DMS153 (cell line): Measurements from ENCODE around the gene ZNF628.

Experiments
- DNase-seq: peaks from one replicate; lab custom pipeline; 2025; lab: John Stamatoyannopoulos, UW

The ZNF628 gene

GRCh38 chr19:55451163-55451964 lies 25.1 kb upstream of the ZNF628 start:
- DNase-seq, result no peak

- DNase-seq, result no peak
Observed at GRCh38 chr19:55451965-55452748, 24.3 kb upstream of the ZNF628 start.

DNA sequence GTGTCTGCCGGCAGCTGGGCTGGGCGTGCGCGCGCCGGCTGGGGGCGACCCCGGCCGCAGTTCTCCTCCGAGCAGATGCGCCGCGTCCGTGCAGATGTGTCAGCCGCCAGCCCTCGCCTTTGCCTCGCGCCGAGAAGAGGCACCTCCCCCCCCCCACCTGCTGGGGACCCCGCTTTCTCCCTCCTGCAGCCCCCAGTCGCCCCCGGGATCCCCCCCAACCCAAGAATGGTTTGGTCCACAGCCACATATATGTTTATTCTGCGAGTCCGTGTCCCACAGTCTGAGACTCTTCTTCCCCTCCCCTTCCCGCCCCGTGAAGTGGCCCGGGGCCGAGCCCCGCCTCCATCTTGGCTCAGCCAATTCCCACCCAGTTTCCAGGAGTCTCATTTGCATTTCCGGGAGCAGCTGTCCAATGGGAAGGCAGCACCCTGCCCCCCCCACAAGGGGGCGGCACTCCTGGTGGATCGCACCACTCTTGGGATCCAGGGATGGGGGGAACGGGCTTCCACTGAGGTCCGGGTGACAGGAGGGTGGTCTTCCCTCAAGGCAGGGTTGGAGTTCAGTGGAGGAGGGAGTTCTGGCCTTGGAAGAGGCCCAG lies 23.6 kb upstream of the ZNF628 start:
- peak; percentile 81 for DNase-seq

DNA sequence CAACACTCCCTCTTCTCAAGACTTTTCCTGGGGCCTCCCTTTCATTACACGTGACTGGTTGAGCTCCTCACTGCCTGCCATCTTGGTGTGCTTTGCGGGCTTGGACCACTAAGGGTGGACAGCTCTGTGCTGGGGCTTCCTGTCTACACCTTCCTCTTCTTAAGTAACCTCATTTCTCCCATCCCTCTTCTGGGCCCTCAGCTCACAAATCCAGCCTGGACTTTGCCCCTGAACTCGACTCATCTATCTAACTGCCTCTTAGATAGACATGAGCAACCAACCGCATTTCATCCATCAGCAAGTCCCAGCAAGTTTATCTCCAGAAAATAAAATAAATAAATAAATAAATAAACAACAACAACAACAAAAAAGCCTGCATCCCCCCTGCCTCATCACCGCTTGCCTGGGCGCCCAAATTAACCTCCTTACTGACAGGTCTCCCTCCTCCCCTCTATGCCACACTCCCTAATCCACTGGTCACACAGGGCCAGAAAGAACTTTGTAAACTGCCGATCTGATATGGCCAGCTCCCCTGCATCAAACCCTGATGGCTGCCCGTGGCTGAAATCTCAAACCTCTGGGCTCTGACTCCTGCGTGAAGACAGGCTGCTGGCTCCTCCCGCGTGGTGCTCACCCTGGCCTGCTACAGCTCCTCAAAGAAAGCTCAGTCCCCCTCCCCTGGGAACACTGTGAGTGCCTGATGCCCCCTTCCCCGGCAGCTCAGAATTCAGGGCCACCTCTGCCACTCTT lies 22.7 kb upstream of the ZNF628 start:
- DNase-seq, result no peak

- no peak for DNase-seq
Observed at GRCh38 chr19:55454787-55455243, 21.6 kb upstream of the ZNF628 start.

DNA sequence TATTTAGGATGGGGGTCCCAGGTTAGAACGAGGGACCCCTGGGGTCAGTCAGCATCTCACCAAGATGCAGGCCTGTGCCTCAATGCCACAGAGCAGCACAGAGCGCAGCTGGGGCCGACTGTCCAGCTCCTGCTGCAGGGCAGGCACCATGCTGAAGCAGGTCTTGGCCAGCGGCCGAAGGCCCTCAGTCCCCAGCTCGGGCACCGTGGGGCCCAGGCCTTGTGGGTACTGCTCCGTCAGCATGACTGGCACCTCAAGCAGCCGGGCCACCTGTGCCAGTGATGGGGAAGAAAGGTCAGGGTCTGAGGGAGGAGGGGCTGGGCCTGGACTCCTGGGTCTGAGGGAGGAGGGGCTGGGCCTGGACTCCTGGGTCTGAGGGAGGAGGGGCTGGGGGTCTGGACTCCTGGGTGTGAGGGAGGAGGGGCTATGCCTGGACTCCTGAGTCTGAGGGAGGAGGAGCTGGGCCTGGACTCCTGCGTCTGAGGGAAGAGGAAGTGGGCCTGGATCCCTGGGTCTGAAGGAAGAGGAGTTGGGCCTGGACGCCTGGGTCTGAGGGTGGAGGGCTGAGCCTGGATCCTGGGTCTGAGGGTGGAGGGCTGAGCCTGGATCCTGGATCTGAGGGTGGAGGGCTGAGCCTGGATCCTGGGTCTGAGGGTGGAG lies 20.7 kb upstream of the ZNF628 start:
- DNase-seq, result no peak

- DNase-seq, result no peak
Observed at GRCh38 chr19:55456347-55456746, 20.1 kb upstream of the ZNF628 start.

DNA sequence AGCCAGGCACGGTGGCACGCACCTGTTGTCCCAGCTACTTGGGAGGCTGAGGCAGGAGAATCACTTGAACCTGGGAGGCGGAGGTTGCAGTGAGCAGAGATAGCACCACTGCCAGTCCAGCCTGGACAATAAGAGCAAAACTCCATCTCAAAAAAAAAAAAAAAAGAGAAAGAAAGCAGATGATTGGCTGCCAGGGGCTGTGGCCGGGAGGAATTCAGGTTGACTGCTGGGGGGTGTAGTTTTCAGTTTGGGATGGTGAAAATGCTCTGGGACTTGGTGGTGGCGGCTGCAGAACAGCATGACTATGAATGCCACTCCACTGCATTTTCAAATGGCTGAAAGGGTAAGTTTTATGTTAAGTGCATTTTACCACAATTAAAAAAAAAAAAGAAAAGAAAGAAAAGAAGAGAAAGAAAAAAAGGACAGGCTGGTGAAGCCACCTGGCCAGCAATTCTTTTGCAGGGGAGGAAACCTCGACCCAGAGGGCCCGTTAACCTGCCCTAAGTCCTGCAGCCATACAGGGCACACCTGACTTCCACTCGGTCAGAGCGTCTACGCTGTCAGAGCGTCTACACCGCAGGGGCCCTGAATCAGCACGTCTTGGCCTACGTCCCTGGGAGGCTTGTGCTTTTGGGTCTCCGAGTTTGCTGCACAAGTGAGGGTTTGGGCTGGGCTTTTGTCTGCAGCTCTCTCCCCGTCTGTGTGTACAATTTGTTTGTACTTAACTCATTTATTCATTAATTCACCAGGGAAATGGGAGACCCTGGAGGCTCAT lies 18.5 kb upstream of the ZNF628 start:
- no peak for DNase-seq

- no peak for DNase-seq
Observed at GRCh38 chr19:55459551-55459949, 16.9 kb upstream of the ZNF628 start.

GRCh38 chr19:55459950-55460657 lies 16.3 kb upstream of the ZNF628 start:
- no peak for DNase-seq

DNA sequence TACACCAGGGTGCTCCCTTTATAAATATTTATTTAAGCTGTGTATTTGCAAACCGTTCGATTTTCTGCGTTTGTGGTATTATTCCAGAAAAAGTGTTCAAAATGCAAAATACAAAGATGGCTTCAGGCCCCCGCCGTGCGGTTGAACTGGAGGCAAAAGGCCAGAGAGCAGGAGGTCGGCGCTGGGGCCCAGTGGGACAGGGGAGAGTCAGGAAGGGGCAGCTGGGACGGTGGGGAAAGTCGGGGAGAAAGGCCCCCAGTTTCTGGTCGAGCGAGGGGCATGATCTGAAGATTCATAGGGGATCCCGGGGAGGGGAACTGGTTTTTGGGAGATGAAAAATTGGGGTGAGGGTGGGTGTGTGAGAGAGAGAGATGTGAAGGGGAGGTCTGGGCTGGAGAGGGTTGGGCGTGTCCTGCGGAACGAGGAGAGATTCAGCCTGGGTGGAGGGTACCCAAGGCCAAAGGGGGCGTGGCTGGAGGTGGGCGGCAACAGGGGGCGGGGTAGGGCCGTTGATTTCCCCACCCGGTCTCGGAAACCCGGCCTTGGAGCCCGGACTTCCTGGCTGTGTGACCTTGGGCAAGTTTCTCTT lies 15.7 kb upstream of the ZNF628 start:
- peak; percentile 57 for DNase-seq

DNA sequence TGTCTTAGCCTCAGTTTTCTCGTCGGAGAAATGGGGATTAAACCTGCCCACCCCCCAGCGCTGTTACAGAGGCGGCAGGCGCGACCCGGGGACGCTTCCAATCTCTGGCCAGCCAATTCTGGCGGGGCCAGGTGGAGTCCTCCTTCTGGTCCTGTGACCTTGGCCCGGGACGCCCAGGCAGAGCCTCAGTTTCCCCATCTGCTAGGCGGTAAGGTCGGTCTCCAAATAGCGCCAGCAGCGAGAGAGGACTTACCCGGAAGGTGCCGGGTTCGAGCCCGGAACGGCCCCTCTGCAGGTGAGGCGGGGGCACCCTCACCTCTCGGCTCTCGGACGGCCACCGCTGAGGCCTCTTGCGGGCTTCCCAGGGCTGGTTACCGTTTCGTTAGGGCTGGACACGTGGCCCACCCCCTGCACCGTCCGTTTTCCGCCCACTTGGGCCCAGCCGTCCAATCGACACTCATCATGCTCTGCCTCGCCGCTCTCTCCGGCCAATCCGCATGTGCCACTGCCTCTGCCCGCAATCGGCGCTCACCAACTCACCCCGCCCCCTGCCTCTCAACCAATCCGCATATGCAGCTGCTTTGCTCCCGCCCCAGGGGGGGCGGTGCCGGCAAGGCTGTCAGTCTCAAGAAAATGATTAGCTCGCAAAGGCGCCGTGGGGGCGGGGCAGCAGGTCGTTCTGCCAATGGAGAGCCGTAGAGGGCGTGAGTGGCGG lies 15.0 kb upstream of the ZNF628 start, which contains the start of gene ISOC2:
TSS of gene ISOC2 (minus strand) at position 384 of the 715 bp plus-strand sequence. CDS start 5,156 bp downstream, outside the sequence.
- peak; percentile 99 for DNase-seq

- DNase-seq, result peak; percentile 9
Observed at GRCh38 chr19:55461974-55462626, 14.3 kb upstream of the ZNF628 start.

- no peak for DNase-seq
Observed at GRCh38 chr19:55462722-55463121, 13.7 kb upstream of the ZNF628 start.

DNA sequence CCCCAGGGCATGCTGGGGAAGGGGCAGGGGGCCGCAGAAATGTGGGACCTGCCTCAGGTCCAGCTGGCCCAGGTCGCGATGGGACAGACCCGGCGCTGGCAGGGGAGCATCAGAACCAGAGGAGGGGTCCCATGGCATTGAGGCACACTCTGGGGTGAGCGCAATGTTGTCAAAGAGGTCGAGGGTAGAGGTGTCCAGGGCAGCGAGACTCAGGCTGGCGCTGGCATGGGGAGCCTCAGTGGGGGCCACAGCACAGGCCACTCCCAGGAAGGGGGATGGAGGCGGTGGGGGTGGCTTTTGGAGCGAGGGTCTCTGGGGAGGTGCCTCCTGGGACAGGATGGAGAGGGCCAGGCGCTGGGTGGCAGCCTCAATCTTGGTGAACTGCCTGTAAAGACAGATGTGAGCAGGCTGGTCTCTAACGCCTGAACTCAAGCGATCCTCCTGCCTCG lies 12.8 kb upstream of the ZNF628 start:
- no peak for DNase-seq

DNA sequence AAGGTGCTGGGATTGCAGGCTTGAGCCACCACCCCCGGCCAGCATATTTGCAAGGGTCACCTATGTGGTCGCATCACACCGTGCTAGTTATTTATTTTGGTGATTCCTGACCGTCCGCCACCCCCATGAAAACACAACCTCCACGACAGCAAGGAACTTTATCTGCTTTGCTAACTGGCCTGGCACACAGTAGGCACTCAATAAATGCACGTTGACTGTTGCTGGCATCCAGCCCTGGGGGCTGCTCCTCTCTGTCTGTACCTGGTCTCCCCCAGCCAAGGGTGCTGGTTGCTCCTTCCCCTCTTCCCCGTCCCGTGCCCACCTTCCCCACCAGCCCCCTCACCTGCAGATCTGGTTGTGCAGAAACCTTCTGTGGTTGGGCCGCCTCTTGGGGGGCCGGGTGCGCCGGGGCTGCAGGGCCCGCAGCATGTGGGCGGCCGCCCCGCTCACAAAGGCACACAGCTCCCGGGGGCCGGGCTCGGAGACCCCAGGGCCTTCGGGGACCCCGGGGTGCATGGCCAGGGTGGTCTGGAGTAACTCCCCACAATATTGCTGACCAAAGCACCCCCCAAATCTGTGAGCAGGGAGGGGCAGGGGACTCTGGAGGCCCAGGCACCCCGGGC lies 12.3 kb upstream of the ZNF628 start:
- no peak for DNase-seq

- DNase-seq, result no peak
Observed at GRCh38 chr19:55464662-55465054, 11.8 kb upstream of the ZNF628 start, which contains the start of gene C19orf85. Gene C19orf85 (minus strand): TSS chr19:55464751. CDS start chr19:55464554, 197 bp downstream.
